HG02884 (cell line): ENCODE results near the gene MAP3K14.

ENCODE experiments used
- ATAC-seq: cut with Tn5 transposase; IDR thresholded peaks from one replicate; pipeline ENCODE4 v1.9.1; 2021; ENCODE audit warnings: mild to moderate bottlenecking, moderate library complexity; ENCODE audit not compliant: unreplicated experiment

Gene MAP3K14

GRCh38 chr17:45339646-45340605, 23.1 kb upstream of the MAP3K14 start:
- ATAC-seq, result no peak

DNA sequence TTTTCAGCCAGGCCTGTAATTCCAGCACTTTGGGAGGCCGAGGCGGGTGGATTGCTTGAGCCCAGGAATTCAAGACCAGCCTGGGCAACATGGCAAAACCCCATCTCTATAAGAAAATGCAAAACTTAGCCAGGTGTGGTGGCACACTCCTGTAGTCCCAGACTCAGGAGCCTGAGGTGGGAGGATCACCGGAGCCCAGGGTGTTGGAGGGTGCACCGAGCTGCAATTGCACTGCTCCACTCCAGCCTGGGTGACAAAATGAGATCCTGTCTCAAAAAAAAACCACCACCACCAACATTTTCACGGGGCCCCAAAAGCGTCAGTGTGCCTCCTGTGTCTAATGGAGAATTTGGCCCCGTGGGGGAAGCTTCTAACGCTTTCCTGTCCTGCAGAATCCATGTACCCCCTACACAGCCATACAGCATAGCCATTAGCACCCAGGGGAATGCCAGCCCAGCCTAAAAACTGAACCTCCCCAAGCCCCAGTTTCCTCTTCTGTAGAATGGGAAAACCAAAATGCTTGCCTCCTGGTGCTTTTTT, 22.2 kb upstream of the MAP3K14 start:
- ATAC-seq, result no peak

GRCh38 chr17:45338023-45338781, 21.4 kb upstream of the MAP3K14 start:
- ATAC-seq, result no peak

- ATAC-seq, result no peak
Measured at GRCh38 chr17:45336390-45337182, 19.8 kb upstream of the MAP3K14 start.

DNA sequence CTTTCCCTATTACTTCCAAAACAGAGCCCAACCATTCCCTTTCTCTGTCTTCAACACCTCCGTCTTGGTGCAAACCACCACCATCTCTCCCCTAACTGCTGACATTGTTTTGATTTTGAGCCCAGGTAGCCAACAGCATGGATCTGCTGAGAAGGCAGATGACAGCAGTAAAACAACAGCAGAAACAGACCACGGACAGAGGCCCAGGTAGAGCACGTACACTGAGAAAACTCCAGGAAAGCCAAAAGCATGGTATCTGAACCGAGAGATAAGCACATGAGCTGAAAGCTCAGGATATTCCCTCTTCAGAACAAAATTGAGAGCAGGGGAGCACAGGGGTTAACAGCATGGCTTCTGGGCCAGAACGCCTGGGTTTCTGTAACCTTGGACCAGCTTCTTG, 18.9 kb upstream of the MAP3K14 start:
- ATAC-seq, result no peak

- ATAC-seq, result no peak
Measured at GRCh38 chr17:45334701-45335677, 18.2 kb upstream of the MAP3K14 start.

DNA sequence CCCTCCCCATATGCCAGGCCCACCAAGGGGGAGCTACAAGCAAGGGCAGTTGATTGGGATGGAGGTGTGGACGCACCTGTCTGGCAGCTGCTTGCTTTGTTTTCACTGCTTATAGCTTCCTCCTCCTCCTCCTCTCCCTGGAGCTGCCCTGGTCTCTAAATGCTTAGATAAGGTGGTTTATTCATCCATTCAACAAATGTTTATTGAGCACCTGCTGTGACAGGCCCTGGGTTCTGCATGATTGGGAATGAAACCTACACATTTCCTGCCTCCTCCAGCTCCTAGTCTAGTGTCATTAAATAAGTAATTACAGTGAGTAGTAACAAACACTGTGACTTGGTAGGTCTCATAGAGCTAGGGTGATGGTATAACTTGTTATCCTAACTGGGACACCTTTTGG, 17.4 kb upstream of the MAP3K14 start:
- no peak for ATAC-seq

DNA sequence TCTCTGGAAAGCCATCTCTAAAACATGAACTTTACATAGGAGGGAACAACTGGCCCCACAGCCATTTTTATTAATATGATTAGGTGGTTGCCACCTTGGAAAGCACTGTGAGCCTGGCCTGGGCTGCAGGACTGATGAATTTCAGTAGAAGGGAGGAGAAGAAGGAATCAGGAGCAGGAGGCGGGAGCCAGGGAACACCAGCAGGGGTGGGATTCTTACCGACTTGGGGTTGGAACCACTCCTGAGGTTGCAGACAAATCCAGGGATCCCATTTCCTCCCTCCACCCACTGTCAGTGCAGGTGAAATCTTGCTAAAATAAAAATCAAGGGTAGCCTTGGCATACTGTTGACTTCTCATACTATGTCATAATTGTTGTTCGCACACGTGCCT, 16.9 kb upstream of the MAP3K14 start:
- ATAC-seq, result no peak

- ATAC-seq, result no peak
Measured at GRCh38 chr17:45332989-45333701, 16.3 kb upstream of the MAP3K14 start.

DNA sequence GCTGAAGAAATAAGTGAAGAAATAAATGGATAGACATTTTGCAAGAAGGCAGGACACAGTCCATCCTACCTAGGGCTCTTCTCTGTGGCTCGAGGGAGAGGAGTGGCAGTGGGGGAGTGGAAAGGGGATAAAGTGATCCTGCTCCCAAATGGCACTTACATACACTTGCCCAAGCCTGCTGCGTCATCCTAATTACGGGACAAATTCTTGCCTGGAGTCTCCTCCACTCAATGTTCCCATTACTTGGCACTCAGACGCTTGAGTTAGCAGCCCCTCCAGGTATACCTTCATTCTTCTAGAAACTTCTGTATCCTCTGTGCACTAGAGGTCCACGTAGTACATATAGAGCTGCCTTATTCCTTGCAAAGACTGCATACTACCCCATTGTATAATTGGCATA, 15.7 kb upstream of the MAP3K14 start:
- no peak for ATAC-seq

DNA sequence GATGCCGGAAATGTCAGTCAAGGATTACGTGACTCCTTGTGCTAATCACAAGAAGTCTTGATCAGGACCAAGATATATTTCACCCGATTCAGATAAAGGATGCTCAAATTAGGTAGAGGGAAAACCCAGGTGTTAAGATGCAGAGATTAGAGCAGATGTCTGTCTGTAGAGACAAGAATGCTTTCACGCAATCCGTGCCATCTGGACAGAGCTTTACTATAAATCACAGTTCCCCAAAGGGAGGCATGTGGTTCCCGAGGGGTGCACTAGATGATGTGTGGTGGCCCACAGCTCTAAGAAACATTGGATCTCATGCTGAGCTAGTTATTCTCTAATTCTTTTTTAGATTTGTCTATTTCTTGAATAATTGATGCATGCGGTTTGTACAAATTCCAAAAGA, 9.8 kb upstream of the MAP3K14 start:
- ATAC-seq, result no peak

DNA sequence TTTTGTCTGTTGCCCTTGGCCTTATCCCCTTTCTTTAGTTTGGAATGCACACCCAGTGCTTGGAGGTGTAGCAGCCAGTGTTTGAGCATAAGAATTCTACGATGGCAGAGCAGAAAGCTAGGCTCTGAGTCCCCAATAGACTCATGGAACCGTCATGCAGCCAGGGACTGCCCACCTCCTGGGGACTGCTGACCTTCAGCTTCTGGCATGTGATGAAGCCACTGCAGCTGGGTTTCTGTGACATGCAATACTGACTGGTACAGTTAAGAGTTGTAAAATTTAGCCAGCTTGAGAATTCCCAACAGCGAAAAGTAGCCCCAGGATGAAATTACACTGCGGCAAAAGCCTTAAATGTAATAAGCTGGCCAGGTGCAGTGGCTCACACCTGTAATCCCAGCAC, 9.0 kb upstream of the MAP3K14 start:
- ATAC-seq, result no peak

DNA sequence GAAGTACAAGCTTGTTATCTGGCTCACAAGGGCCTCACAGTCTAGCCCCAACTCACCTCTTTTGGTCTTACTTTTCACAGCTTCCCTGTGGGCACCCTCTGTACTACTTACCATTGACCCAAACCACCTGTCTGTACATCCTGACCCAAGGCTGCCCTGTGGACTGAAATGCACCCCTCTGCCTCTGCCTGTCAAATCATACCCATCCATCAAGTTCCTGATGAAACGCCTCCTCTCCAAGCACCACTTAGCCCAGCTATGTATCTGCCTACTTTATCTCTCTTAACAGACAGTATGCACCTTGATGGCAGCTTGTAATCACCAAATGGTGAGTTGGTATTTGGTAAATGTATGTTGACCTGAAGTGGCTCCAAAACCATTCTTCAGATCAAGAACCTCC, 7.5 kb upstream of the MAP3K14 start:
- no peak for ATAC-seq

DNA sequence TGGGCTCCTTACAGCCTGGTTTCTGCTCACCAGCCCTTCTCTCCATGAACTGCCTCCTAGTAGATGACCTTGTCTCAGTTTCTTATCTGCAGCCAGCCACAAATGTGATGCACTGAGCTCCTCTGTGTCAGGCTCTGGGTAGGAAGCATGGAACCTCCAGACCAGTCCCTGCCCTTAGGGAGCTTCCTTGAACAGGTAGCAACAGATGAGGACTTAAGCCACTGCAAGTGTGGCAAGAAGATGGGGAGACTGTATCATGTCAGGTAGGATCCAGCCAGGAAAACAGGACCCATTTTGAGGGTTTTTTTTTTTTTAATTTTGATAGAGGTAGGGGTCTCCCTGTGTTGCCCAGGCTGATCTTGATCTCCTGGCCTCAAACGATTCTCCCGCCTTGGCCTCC, 5.3 kb upstream of the MAP3K14 start:
- ATAC-seq, result no peak

GRCh38 chr17:45320931-45321461, 4.2 kb upstream of the MAP3K14 start:
- ATAC-seq, result no peak

GRCh38 chr17:45320349-45320930, 3.6 kb upstream of the MAP3K14 start:
- ATAC-seq, result no peak

DNA sequence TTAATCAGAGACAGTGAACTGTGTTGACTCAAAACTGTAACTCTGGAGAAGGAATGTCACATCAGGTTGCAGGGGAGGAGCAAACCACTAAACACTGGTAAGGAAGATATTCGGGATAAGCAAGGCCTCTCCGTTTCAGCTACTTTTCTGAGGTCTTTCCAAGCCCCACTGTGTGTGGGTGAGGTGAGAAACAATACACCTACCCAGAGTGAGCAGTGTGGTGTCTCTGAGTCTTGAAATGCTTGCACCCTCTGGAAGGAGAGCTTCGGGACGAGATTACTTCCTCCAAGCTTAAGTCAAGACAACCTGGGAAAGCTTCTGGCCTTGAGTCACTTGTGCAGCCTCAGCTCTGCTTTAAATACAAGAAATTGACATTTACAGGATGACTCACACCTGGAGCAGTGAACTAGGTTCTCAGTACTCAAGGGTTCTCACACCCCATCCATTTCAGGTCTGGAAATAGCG, 2.5 kb upstream of the MAP3K14 start:
- no peak for ATAC-seq

DNA sequence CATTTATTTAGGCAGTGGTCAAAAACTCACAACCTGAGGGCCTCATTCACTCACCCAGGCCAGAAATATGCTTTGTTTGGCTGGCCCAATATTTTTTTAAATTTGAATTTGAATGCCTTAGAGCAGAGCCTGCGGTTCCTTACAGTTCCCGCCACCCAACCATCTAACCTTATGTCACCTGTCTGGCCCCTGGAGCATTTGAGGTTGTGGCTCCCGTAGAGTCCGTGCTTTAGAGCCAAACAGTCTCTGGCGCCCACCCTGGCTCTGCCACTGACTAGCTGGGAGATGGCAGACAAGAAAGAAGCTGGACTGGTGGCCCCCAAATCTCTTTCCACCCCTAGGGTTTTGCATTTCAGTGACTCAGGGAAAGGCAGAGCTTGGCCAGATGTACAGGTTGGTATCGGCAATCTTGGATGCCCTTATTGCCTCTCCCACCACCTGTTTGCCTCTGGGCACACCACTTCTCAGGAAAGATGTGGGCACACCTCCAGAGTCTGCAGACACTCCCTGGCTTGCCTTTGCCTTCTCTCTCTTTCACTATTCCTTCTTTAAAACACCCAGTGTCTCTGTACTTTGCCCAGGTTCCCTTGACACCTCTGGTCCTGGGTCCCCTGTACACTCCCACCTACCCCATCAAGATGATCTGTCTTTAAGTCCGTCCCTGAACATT, 1.9 kb upstream of the MAP3K14 start:
- ATAC-seq, result no peak
